HEK293 (cell line): ENCODE results near the gene RAPGEF5.

Experiments
- CTCF ChIA-PET: fragments of 350-600 bp; formaldehyde crosslinking; extraction: SDS; loops from one replicate; lab custom pipeline; 2021; ENCODE audit warnings: antibody characterized with exemption; lab: Yijun Ruan, JAX
- POLR2A ChIA-PET: fragments of 300-600 bp; formaldehyde crosslinking; extraction: SDS; loops from one replicate; lab custom pipeline; 2020; ENCODE audit warnings: antibody characterized with exemption, inconsistent platforms; lab: Yijun Ruan, JAX
- H3K27ac ChIP-seq: fragments of 200-500 bp; sonication (Bioruptor generic); 2 replicates; pipeline ENCODE4 v1.5.1; 2014; ENCODE audit warnings: low read depth, low read length, control low read depth, inconsistent platforms; ENCODE audit errors: extremely low read depth
- H3K36me3 ChIP-seq, 2 experiments: fragments of 200-500 bp in 1 of 2; sonication (Bioruptor generic) in 1 of 2; 1 replicate in 1 of 2; 2 replicates in 1 of 2; pipeline ENCODE4 v1.5.1; 2014 to 2017; ENCODE audit warnings: inconsistent platforms in 2 of 2, low read length in 2 of 2; ENCODE audit not compliant: control insufficient read depth in 2 of 2, insufficient read depth in 1 of 2
- H3K4me1 ChIP-seq: fragments of 200-500 bp; sonication (Bioruptor generic); 2 replicates; pipeline ENCODE4 v1.5.1; 2014; ENCODE audit warnings: mild to moderate bottlenecking, low read length, inconsistent platforms; ENCODE audit not compliant: control insufficient read depth, insufficient read depth
- H3K4me3 ChIP-seq: 2 replicates; pipeline ENCODE4 v1.5.1; 2011; ENCODE audit warnings: low read depth, mild to moderate bottlenecking, control low read depth, low read length, moderate library complexity
- H3K9me3 ChIP-seq: fragments of 200-500 bp; sonication (Bioruptor generic); 2 replicates; pipeline ENCODE4 v1.5.1; 2014; ENCODE audit warnings: low read depth, low read length, inconsistent platforms; ENCODE audit not compliant: control insufficient read depth, insufficient read depth
- BCL11A ChIP-seq: fragments of 450-650 bp; formaldehyde crosslinking; IDR thresholded peaks from 2 replicates; pipeline ENCODE4 v1.5.1; 2016; ENCODE audit warnings: low read depth, missing biosample characterization, missing genetic modification characterization
- GFI1B ChIP-seq: fragments of 450-650 bp; formaldehyde crosslinking; IDR thresholded peaks from 2 replicates; pipeline ENCODE4 v1.5.1; 2016; ENCODE audit warnings: missing biosample characterization, missing genetic modification characterization
- HOXD13 ChIP-seq: sonication (generic); formaldehyde crosslinking; IDR thresholded peaks from 2 replicates; pipeline ENCODE4 v1.8.0; 2022; ENCODE audit warnings: missing genetic modification reagents, borderline replicate concordance
- IKZF3 ChIP-seq: fragments of 450-650 bp; IDR thresholded peaks from 2 replicates; pipeline ENCODE4 v1.5.0; 2018; ENCODE audit warnings: missing biosample characterization, mild to moderate bottlenecking, missing genetic modification characterization, moderate library complexity
- OSR2 ChIP-seq: fragments of 450-650 bp; formaldehyde crosslinking; IDR thresholded peaks from 2 replicates; pipeline ENCODE4 v1.5.1; 2016; ENCODE audit warnings: missing biosample characterization, missing genetic modification characterization
- SALL2 ChIP-seq: fragments of 450-650 bp; formaldehyde crosslinking; IDR thresholded peaks from 2 replicates; pipeline ENCODE4 v1.5.0; 2017; ENCODE audit warnings: missing biosample characterization, mild to moderate bottlenecking, missing genetic modification characterization, borderline replicate concordance
- YY1 ChIP-seq: fragments of 450-650 bp; formaldehyde crosslinking; IDR thresholded peaks from 2 replicates; pipeline ENCODE4 v1.5.1; 2018; ENCODE audit warnings: missing biosample characterization, missing genetic modification characterization
- ZBTB48 ChIP-seq: fragments of 450-650 bp; formaldehyde crosslinking; IDR thresholded peaks from 2 replicates; pipeline ENCODE4 v1.5.1; 2016; ENCODE audit warnings: missing biosample characterization, missing genetic modification characterization
- ZFP37 ChIP-seq: fragments of 450-650 bp; formaldehyde crosslinking; IDR thresholded peaks from 2 replicates; pipeline ENCODE4 v1.5.1; 2016; ENCODE audit warnings: missing biosample characterization, missing genetic modification characterization
- ZNF202 ChIP-seq: fragments of 450-650 bp; formaldehyde crosslinking; IDR thresholded peaks from 2 replicates; pipeline ENCODE4 v1.5.1; 2016; ENCODE audit warnings: missing biosample characterization, missing genetic modification characterization, borderline replicate concordance
- ZNF24 ChIP-seq: fragments of 450-650 bp; formaldehyde crosslinking; IDR thresholded peaks from 2 replicates; pipeline ENCODE4 v1.5.1; 2016; ENCODE audit warnings: missing biosample characterization, missing genetic modification characterization
- ZNF404 ChIP-seq: fragments of 450-650 bp; formaldehyde crosslinking; IDR thresholded peaks from 2 replicates; pipeline ENCODE4 v1.5.1; 2017; ENCODE audit warnings: missing biosample characterization, missing genetic modification characterization
- ZNF416 ChIP-seq: fragments of 450-650 bp; formaldehyde crosslinking; IDR thresholded peaks from 2 replicates; pipeline ENCODE4 v1.5.1; 2016; ENCODE audit warnings: missing biosample characterization, missing genetic modification characterization
- ZNF571 ChIP-seq: fragments of 450-650 bp; formaldehyde crosslinking; IDR thresholded peaks from 2 replicates; pipeline ENCODE4 v1.5.0; 2017; ENCODE audit warnings: missing biosample characterization, missing genetic modification characterization
- ZNF585B ChIP-seq: fragments of 450-650 bp; formaldehyde crosslinking; IDR thresholded peaks from 2 replicates; pipeline ENCODE4 v1.5.1; 2016; ENCODE audit warnings: missing biosample characterization, missing genetic modification characterization
- ZNF623 ChIP-seq: fragments of 450-650 bp; formaldehyde crosslinking; IDR thresholded peaks from 2 replicates; pipeline ENCODE4 v1.5.1; 2016; ENCODE audit warnings: missing biosample characterization, missing genetic modification characterization
- TF ChIP-seq, protein P1 (sequence below): fragments of 450-650 bp; formaldehyde crosslinking; IDR thresholded peaks from 2 replicates; pipeline ENCODE4 v1.5.1; 2016; ENCODE audit warnings: missing biosample characterization, missing genetic modification characterization
- TF ChIP-seq, protein P2 (sequence below): fragments of 450-650 bp; formaldehyde crosslinking; IDR thresholded peaks from 2 replicates; pipeline ENCODE4 v1.5.1; 2016; ENCODE audit warnings: missing biosample characterization, missing genetic modification characterization
- TF ChIP-seq, protein P3 (sequence below): sonication (generic); formaldehyde crosslinking; IDR thresholded peaks from 2 replicates; pipeline ENCODE4 v1.8.1; 2022; ENCODE audit warnings: mild to moderate bottlenecking, moderate library complexity, missing genetic modification reagents
- TF ChIP-seq, protein P4 (sequence below): fragments of 450-650 bp; formaldehyde crosslinking; IDR thresholded peaks from 2 replicates; pipeline ENCODE4 v1.5.1; 2016; ENCODE audit warnings: missing biosample characterization, missing genetic modification characterization
- TF ChIP-seq, protein P5 (sequence below): fragments of 450-650 bp; formaldehyde crosslinking; IDR thresholded peaks from 2 replicates; pipeline ENCODE4 v1.5.0; 2017; ENCODE audit warnings: missing biosample characterization, missing genetic modification characterization, borderline replicate concordance

The RAPGEF5 gene

DNA sequence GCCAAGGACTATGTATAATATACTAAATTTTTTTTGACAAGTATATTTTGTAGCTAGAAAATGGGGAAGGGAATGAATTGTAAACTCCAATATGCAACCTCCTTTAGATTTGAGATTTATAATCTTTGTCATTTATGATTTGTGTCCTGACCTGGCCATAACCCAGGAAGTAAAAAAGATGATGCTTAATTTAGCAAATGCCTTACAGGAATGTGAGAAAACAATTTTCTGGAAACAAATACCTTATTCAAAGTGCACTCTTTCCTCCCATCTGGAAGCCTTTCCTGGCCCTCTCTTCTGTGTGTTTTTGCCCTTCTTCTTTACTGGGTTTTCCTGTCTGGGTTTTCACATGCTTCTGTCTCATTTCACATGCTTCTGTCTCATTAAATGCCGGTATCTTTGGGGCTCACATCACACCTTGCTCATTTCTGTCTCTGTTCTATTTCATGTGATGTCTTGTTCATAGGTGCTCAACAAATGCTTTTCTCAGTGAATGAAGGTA, 149.2 kb downstream of the RAPGEF5 start:
- ChIA-PET POLR2A (no interaction called here), CTCF (no interaction called here)
- no peaks in the 10 kb centered on the region for H3K36me3 ChIP-seq
- H3K27ac ChIP-seq: no peak overlapping the region
- H3K4me3 ChIP-seq: no peak overlapping the region
- H3K9me3 ChIP-seq: no peaks in the 10 kb centered on the region
- no peaks in the 10 kb centered on the region for H3K4me1 ChIP-seq
- TF ChIP-seq GFI1B (tag by site-specific recombination) (no peak), ZFP37 (tag by site-specific recombination) (no peak)

DNA sequence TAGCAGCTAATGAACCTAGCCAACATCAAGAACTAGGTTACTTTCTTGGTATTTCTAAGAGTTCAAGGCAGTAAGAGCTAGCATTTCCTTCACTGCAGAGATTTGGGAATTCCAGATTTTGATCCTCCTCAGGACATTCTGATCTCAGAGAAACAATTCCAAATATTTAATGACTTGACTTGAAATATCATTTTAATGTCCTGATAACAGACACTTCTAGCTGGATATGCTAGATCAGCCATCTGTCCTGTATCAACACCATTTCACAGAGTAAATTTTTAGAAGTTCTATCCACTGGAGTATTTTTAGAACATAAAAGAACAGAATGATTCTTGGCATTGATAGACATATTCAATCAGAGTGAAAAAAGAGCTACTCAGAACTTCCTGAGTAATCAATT, 151.3 kb downstream of the RAPGEF5 start:
- POLR2A ChIA-PET: no interaction called here
- no peaks in the 10 kb centered on the region for H3K4me1 ChIP-seq
- H3K27ac ChIP-seq: no peak overlapping the region
- no peak for TF ChIP-seq OSR2 (tag by site-specific recombination)
- no peak for TF ChIP-seq ZNF416
- TF ChIP-seq, protein P1, sequence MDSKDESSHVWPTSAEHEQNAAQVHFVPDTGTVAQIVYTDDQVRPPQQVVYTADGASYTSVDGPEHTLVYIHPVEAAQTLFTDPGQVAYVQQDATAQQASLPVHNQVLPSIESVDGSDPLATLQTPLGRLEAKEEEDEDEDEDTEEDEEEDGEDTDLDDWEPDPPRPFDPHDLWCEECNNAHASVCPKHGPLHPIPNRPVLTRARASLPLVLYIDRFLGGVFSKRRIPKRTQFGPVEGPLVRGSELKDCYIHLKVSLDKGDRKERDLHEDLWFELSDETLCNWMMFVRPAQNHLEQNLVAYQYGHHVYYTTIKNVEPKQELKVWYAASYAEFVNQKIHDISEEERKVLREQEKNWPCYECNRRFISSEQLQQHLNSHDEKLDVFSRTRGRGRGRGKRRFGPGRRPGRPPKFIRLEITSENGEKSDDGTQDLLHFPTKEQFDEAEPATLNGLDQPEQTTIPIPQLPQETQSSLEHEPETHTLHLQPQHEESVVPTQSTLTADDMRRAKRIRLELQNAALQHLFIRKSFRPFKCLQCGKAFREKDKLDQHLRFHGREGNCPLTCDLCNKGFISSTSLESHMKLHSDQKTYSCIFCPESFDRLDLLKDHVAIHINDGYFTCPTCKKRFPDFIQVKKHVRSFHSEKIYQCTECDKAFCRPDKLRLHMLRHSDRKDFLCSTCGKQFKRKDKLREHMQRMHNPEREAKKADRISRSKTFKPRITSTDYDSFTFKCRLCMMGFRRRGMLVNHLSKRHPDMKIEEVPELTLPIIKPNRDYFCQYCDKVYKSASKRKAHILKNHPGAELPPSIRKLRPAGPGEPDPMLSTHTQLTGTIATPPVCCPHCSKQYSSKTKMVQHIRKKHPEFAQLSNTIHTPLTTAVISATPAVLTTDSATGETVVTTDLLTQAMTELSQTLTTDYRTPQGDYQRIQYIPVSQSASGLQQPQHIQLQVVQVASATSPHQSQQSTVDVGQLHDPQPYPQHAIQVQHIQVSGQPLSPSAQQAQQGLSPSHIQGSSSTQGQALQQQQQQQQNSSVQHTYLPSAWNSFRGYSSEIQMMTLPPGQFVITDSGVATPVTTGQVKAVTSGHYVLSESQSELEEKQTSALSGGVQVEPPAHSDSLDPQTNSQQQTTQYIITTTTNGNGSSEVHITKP: no peak
- TF ChIP-seq, protein P2, sequence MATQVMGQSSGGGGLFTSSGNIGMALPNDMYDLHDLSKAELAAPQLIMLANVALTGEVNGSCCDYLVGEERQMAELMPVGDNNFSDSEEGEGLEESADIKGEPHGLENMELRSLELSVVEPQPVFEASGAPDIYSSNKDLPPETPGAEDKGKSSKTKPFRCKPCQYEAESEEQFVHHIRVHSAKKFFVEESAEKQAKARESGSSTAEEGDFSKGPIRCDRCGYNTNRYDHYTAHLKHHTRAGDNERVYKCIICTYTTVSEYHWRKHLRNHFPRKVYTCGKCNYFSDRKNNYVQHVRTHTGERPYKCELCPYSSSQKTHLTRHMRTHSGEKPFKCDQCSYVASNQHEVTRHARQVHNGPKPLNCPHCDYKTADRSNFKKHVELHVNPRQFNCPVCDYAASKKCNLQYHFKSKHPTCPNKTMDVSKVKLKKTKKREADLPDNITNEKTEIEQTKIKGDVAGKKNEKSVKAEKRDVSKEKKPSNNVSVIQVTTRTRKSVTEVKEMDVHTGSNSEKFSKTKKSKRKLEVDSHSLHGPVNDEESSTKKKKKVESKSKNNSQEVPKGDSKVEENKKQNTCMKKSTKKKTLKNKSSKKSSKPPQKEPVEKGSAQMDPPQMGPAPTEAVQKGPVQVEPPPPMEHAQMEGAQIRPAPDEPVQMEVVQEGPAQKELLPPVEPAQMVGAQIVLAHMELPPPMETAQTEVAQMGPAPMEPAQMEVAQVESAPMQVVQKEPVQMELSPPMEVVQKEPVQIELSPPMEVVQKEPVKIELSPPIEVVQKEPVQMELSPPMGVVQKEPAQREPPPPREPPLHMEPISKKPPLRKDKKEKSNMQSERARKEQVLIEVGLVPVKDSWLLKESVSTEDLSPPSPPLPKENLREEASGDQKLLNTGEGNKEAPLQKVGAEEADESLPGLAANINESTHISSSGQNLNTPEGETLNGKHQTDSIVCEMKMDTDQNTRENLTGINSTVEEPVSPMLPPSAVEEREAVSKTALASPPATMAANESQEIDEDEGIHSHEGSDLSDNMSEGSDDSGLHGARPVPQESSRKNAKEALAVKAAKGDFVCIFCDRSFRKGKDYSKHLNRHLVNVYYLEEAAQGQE (tag by site-specific recombination): no peak
- TF ChIP-seq ZNF585B (tag by site-specific recombination): no peak
- no peak for TF ChIP-seq BCL11A (tag by site-specific recombination)
- TF ChIP-seq, protein P3, sequence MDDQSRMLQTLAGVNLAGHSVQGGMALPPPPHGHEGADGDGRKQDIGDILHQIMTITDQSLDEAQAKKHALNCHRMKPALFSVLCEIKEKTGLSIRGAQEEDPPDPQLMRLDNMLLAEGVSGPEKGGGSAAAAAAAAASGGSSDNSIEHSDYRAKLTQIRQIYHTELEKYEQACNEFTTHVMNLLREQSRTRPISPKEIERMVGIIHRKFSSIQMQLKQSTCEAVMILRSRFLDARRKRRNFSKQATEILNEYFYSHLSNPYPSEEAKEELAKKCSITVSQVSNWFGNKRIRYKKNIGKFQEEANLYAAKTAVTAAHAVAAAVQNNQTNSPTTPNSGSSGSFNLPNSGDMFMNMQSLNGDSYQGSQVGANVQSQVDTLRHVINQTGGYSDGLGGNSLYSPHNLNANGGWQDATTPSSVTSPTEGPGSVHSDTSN: no peak
- TF ChIP-seq ZBTB48 (tag by site-specific recombination): no peak
- TF ChIP-seq, protein P4, sequence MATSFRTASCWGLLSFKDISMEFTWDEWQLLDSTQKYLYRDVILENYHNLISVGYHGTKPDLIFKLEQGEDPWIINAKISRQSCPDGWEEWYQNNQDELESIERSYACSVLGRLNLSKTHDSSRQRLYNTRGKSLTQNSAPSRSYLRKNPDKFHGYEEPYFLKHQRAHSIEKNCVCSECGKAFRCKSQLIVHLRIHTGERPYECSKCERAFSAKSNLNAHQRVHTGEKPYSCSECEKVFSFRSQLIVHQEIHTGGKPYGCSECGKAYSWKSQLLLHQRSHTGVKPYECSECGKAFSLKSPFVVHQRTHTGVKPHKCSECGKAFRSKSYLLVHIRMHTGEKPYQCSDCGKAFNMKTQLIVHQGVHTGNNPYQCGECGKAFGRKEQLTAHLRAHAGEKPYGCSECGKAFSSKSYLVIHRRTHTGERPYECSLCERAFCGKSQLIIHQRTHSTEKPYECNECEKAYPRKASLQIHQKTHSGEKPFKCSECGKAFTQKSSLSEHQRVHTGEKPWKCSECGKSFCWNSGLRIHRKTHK: no peak
- TF ChIP-seq IKZF3 (tag by site-specific recombination): no peak
- TF ChIP-seq, protein P5, sequence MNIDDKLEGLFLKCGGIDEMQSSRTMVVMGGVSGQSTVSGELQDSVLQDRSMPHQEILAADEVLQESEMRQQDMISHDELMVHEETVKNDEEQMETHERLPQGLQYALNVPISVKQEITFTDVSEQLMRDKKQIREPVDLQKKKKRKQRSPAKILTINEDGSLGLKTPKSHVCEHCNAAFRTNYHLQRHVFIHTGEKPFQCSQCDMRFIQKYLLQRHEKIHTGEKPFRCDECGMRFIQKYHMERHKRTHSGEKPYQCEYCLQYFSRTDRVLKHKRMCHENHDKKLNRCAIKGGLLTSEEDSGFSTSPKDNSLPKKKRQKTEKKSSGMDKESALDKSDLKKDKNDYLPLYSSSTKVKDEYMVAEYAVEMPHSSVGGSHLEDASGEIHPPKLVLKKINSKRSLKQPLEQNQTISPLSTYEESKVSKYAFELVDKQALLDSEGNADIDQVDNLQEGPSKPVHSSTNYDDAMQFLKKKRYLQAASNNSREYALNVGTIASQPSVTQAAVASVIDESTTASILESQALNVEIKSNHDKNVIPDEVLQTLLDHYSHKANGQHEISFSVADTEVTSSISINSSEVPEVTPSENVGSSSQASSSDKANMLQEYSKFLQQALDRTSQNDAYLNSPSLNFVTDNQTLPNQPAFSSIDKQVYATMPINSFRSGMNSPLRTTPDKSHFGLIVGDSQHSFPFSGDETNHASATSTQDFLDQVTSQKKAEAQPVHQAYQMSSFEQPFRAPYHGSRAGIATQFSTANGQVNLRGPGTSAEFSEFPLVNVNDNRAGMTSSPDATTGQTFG: no peak
- no peak for TF ChIP-seq YY1
- TF ChIP-seq ZNF404 (tag by site-specific recombination): no peak
- TF ChIP-seq ZNF24 (tag by site-specific recombination): no peak
- no peak for TF ChIP-seq SALL2
- no peak for TF ChIP-seq ZNF623
- no peak for TF ChIP-seq ZNF571
- no peak for TF ChIP-seq HOXD13 (CRISPR knock-in tag)
- no peak for TF ChIP-seq ZNF202 (tag by site-specific recombination)
- TF ChIP-seq, all 188 proteins: peak for 0
- H3K36me3 ChIP-seq: no peaks in the 10 kb centered on the region
- CTCF ChIA-PET: interaction anchor here (0.6 to 1.1 kb wide), 3 partner anchors 19 to 247 kb away, joined by 3 to 4 read pairs (median 4); no protein-coding TSS in a partner anchor
- no peaks in the 10 kb centered on the region for H3K9me3 ChIP-seq
- no peak overlapping the region for H3K4me3 ChIP-seq
